Esophagus squamous epithelium (tissue), 5 donors: ENCODE measurements around the gene RPS2. TPM values are rescaled to one million over a fixed set of nuclear protein-coding genes. Genes with fewer than 3 reads are reported as not detected.

Experiments
- DNase-seq: peaks from one replicate; lab custom pipeline; 2025; lab: John Stamatoyannopoulos, UW
- H3K27ac ChIP-seq, 4 donors: fragments of 200-600 bp; sonication (generic); one replicate each; pipeline ENCODE4 v1.5.1; 2016 to 2019; ENCODE audit warnings: mild to moderate bottlenecking in 1 of 4
- H3K27me3 ChIP-seq, 4 donors: fragments of 200-600 bp; sonication (generic); 1 replicate in 3 of 4; 2 replicates in 1 of 4; pipeline versions ENCODE4 v1.5.1 to v1.6.0; 2017 to 2021; ENCODE audit warnings: antibody characterized with exemption in 1 of 4
- H3K36me3 ChIP-seq, 3 donors: fragments of 200-600 bp; sonication (generic); one replicate each; pipeline ENCODE4 v1.5.1; 2016 to 2019
- H3K4me1 ChIP-seq, 3 donors: fragments of 200-600 bp; sonication (generic); one replicate each; pipeline ENCODE4 v1.5.1; 2017 to 2019
- H3K4me3 ChIP-seq, 4 donors: fragments of 200-600 bp; sonication (generic); 1 replicate in 3 of 4; 2 replicates in 1 of 4; pipeline ENCODE4 v1.5.1; 2016 to 2019; ENCODE audit warnings: mild to moderate bottlenecking in 2 of 4, moderate library complexity in 1 of 4
- H3K9me3 ChIP-seq, 3 donors: fragments of 200-600 bp; sonication (generic); one replicate each; pipeline ENCODE4 v1.5.1; 2016 to 2019
- POLR2A ChIP-seq, 4 donors: fragments of 450-650 bp; IDR thresholded peaks; one replicate each; pipeline ENCODE4 v1.6.1; 2017; ENCODE audit warnings: antibody characterized with exemption in 4 of 4, mild to moderate bottlenecking in 4 of 4, moderate library complexity in 3 of 4
- WGBS, 2 donors: methylation state at CpG; one replicate each; pipeline ENCODE4 v1.1.5; 2018; 5-methylcytosine and 5-hydroxymethylcytosine counted together
- intact Hi-C: fragments of 100-400 bp; cut with DNase I; formaldehyde crosslinking; loops from one replicate; pipeline ENCODE4 v1.15.0; 2022
- total RNA-seq, 4 donors: library from RNA; depleted of rRNA; stranded (reverse); fragments of >200 nt; gene quantifications; one replicate each; pipeline ENCODE4 v1.1.0, GENCODE V29; 2016
- TF ChIP-seq, protein P1 (sequence below), 6 experiments: fragments of 450-650 bp in 4 of 6; fragments of 200-600 bp in 2 of 6; sonication (generic) in 2 of 6; IDR thresholded peaks; one replicate each; pipeline ENCODE4 v1.5.1; 2016 to 2019; ENCODE audit warnings: antibody characterized with exemption in 6 of 6, mild to moderate bottlenecking in 4 of 6, moderate library complexity in 4 of 6
- donor health status: DM: yes; HTN: yes; CAD: no.

The RPS2 gene
- total RNA-seq, 4 donors from 2014 or later, result 1,980 to 2,837 (median 2,292) TPM

DNA sequence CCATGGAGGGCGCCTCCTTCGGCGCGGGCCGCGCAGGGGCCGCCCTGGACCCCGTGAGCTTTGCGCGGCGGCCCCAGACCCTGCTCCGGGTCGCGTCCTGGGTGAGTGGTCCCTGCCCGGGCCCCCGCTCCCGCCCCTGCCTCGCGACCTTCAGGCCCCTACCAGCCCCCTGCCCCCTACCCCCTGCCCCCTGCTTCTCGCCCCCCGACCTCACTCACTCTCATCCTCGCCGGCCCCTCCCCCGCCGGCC, 25.4 kb upstream of the RPS2 start:
- no peak for DNase-seq
- Histone ChIP-seq H3K27ac (no peak overlapping the region), H3K9me3 (peaks cover 0 to 6% (median 0%) of the 10 kb centered on the region in 3 donors), H3K4me1 (peaks cover 34 to 71% (median 41%) of the 10 kb centered on the region in 3 donors), H3K4me3 (peak overlapping the region; percentile 6 to 58 (median 32)), H3K27me3 (peaks cover 12 to 48% (median 21%) of the 10 kb centered on the region in 4 donors), H3K36me3 (peaks cover 0 to 19% (median 3%) of the 10 kb centered on the region in 3 donors)
- TF ChIP-seq POLR2A (IDR thresholded peaks at IDR 0.05), result no peak
- TF ChIP-seq, protein P1, sequence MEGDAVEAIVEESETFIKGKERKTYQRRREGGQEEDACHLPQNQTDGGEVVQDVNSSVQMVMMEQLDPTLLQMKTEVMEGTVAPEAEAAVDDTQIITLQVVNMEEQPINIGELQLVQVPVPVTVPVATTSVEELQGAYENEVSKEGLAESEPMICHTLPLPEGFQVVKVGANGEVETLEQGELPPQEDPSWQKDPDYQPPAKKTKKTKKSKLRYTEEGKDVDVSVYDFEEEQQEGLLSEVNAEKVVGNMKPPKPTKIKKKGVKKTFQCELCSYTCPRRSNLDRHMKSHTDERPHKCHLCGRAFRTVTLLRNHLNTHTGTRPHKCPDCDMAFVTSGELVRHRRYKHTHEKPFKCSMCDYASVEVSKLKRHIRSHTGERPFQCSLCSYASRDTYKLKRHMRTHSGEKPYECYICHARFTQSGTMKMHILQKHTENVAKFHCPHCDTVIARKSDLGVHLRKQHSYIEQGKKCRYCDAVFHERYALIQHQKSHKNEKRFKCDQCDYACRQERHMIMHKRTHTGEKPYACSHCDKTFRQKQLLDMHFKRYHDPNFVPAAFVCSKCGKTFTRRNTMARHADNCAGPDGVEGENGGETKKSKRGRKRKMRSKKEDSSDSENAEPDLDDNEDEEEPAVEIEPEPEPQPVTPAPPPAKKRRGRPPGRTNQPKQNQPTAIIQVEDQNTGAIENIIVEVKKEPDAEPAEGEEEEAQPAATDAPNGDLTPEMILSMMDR (IDR thresholded peaks at IDR 0.05), result no peak
- intact Hi-C loops, result no loop called here
- WGBS, 2 donors, result no CpG with 5 or more reads among the region's 25 CpGs

DNA sequence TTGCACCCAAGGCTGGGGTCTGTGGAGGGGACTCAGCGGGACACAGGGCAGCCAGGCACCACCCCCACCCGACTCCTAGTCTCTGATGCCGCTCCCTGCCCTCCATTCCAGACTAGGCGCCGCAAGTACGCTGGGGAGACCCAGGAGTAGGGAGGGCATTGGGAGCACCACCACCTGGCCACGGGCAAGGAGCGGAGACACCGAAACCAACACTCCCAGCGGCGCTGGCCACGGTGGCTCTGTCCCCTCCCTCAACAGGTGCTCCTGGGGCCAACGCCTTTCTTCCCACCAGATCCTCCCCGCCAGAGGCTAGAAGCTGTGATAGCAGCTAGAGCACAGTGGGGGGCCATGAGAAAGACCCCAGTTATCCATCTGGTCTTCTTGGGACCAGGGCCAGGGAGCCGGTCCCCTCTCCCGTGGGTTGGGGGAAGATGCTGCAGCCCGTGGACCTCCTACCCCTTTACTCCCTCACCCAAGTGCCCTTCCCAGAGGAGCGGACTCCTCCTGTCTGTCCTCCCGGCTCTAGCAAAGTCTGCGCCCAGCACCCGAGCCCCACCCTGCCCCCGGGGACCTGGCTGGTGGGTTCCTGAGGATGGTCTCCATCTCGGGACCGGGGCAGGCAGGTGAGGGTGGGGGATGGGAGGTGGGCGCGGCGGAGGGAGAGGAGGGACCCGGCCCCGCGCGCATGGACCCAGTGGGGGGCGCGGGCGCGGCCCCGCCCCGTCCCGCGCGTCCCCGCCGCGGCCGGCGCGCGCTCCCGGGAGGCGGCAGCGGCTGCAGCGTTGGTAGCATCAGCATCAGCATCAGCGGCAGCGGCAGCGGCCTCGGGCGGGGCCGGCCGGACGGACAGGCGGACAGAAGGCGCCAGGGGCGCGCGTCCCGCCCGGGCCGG, 24.8 kb upstream of the RPS2 start, which contains the start of gene SYNGR3:
Gene SYNGR3 (plus strand): TSS at position 762 of the 892 bp plus-strand sequence. CDS start 133 bp downstream, outside the sequence.
- peaks cover 0 to 19% (median 3%) of the 10 kb centered on the region in 3 donors for H3K36me3 ChIP-seq
- H3K27ac ChIP-seq, result peak within 1 kb of the TSS in 3 of 4 donors; percentile 6 to 65 (median 23)
- intact Hi-C loops, result no loop called here
- DNase-seq, result no peak
- peak within 1 kb of the TSS; percentile 6 to 58 (median 32) for H3K4me3 ChIP-seq
- TF ChIP-seq, protein P1 (IDR thresholded peaks at IDR 0.05), result no peak
- TF ChIP-seq POLR2A (IDR thresholded peaks at IDR 0.05), result no peak
- peaks cover 12 to 48% (median 21%) of the 10 kb centered on the region in 4 donors for H3K27me3 ChIP-seq
- peaks cover 39 to 77% (median 46%) of the 10 kb centered on the region in 3 donors for H3K4me1 ChIP-seq
- 8 to 36% methylated on average over 9 to 11 of the region's 67 CpGs for whole genome bisulfite sequencing, 2 donors
- H3K9me3 ChIP-seq, result peaks cover 0 to 6% (median 0%) of the 10 kb centered on the region in 3 donors

DNA sequence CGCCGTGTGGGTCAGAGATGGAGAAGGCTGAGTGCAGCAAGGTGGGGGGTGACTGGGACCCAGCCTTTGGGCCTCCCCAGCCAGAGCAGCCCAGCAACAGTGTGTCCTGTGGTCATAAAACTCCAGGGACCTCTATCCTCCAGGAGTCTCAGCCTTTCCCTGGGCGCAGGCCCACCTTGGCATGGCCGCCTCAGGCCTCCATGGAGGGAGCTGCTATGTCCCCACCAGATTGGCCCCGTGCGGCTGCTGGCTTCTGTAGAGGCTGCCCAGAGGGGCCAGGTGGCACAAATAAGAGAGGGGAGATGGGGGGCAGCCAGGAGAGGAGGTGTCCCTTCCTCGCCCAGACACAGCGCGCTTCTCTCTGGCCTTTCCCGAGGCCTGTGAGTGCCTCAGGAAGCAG, 22.6 kb upstream of the RPS2 start:
- 87 to 90% methylated on average over 6 to 7 of the region's 10 CpGs for whole genome bisulfite sequencing, 2 donors
- H3K9me3 ChIP-seq, result peaks cover 0 to under 1% (median 0%) of the 10 kb centered on the region in 3 donors
- H3K4me3 ChIP-seq, result no peak overlapping the region
- H3K36me3 ChIP-seq, result peaks cover 0 to 19% (median 3%) of the 10 kb centered on the region in 3 donors
- H3K27ac ChIP-seq, result no peak overlapping the region
- no peak for DNase-seq
- peaks cover 12 to 62% (median 21%) of the 10 kb centered on the region in 4 donors for H3K27me3 ChIP-seq
- intact Hi-C loops, result no loop called here
- peaks cover 36 to 78% (median 48%) of the 10 kb centered on the region in 3 donors for H3K4me1 ChIP-seq
- TF ChIP-seq POLR2A (IDR thresholded peaks at IDR 0.05), result no peak
- TF ChIP-seq, protein P1 (IDR thresholded peaks at IDR 0.05), result no peak

DNA sequence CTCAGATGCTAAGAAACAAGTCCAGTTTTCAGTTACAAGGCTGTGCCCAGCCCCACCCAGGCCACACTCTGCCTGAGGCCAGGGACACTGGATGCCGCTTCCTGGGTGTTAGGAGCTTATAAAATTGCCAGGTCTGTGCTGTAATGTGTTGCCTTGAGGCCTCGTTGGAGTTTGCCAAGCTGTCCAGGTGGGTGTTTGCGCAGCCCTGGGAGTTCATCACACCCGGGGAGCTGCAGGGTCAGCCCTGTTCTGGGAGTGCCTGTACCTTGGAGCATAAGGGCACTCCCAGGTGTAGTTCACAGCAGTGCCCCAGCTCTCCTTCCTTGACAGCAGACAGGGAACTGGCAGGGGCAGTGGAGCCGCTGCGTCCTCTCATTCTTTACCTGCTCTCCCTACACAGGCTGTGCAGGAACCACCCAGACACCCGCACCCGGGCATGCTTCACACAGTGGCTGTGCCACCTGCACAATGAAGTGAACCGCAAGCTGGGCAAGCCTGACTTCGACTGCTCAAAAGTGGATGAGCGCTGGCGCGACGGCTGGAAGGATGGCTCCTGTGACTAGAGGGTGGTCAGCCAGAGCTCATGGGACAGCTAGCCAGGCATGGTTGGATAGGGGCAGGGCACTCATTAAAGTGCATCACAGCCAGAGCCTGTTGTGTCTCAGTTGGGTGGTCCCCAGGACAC, 21.0 kb upstream of the RPS2 start:
- no peak for DNase-seq
- 76 to 88% methylated on average over 6 to 7 of the region's 14 CpGs for WGBS, 2 donors
- peaks cover 0 to 19% (median 3%) of the 10 kb centered on the region in 3 donors for H3K36me3 ChIP-seq
- H3K27me3 ChIP-seq, result peaks cover 8 to 65% (median 19%) of the 10 kb centered on the region in 4 donors
- no peak for TF ChIP-seq POLR2A (IDR thresholded peaks at IDR 0.05)
- TF ChIP-seq, protein P1 (IDR thresholded peaks at IDR 0.05), result no peak
- no peaks in the 10 kb centered on the region for H3K9me3 ChIP-seq
- intact Hi-C loops, result no loop called here
- no peak overlapping the region for H3K27ac ChIP-seq
- peaks cover 30 to 78% (median 35%) of the 10 kb centered on the region in 3 donors for H3K4me1 ChIP-seq
- H3K4me3 ChIP-seq, result peak overlapping the region in 1 of 4 donors; percentile 86
